ENCODE data around the gene SLC34A1.

DNA sequence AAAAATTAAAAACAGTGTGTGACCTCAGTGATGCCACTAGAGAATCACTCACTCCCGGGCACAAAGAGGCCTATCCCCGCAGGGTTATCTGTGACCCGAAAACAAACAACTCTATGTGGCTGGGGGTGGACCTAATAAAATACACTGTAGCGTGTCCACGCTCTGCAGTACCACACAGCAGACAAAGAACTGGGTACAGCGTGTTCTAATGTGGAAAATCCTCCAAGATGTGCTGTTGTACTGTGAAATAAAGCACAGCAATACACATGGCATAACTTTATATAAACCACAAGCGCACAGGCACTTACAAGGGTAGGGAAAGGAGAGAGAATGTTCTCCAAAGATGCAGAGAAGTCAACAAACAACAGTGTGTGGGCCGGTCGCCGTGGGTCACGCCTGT, 8.1 kb upstream of the SLC34A1 start:
- TF ChIP-seq, protein P1, sequence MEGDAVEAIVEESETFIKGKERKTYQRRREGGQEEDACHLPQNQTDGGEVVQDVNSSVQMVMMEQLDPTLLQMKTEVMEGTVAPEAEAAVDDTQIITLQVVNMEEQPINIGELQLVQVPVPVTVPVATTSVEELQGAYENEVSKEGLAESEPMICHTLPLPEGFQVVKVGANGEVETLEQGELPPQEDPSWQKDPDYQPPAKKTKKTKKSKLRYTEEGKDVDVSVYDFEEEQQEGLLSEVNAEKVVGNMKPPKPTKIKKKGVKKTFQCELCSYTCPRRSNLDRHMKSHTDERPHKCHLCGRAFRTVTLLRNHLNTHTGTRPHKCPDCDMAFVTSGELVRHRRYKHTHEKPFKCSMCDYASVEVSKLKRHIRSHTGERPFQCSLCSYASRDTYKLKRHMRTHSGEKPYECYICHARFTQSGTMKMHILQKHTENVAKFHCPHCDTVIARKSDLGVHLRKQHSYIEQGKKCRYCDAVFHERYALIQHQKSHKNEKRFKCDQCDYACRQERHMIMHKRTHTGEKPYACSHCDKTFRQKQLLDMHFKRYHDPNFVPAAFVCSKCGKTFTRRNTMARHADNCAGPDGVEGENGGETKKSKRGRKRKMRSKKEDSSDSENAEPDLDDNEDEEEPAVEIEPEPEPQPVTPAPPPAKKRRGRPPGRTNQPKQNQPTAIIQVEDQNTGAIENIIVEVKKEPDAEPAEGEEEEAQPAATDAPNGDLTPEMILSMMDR (IDR thresholded peaks at IDR 0.05) = no peak
- no peak for TF ChIP-seq POLR2A (IDR thresholded peaks at IDR 0.05)

Measured in uterus (tissue), 2 donors.